GM21528 (cell line): ENCODE measurements around the gene TPK1.
"Not testable (repeated sequence)": the region's sequence is repeated elsewhere in the genome, so short reads cannot be mapped to it uniquely, and the experiment has no call there.

Experiments used
- ATAC-seq: cut with Tn5 transposase; IDR thresholded peaks from one replicate; pipeline ENCODE4 v1.9.1; 2021; ENCODE audit warnings: mild to moderate bottlenecking, moderate library complexity; ENCODE audit not compliant: unreplicated experiment, low FRiP score

TPK1 gene

GRCh38 chr7:144782883-144783282 is 53.0 kb downstream of the TPK1 start:
- ATAC-seq, result no peak

GRCh38 chr7:144780071-144780608 is 55.7 kb downstream of the TPK1 start:
- no peak for ATAC-seq

GRCh38 chr7:144777889-144778288 is 58.0 kb downstream of the TPK1 start:
- ATAC-seq, result not testable (repeated sequence)

GRCh38 chr7:144777005-144777839 is 58.6 kb downstream of the TPK1 start:
- ATAC-seq, result no peak

GRCh38 chr7:144776447-144776846 is 59.4 kb downstream of the TPK1 start:
- no peak for ATAC-seq

- no peak for ATAC-seq
Observed at GRCh38 chr7:144775749-144776148, 60.1 kb downstream of the TPK1 start.

- ATAC-seq, result no peak
Observed at GRCh38 chr7:144771927-144772326, 63.9 kb downstream of the TPK1 start.

GRCh38 chr7:144771174-144771573 is 64.7 kb downstream of the TPK1 start:
- ATAC-seq, result no peak

GRCh38 chr7:144769352-144769751 is 66.5 kb downstream of the TPK1 start:
- ATAC-seq, result no peak

GRCh38 chr7:144768633-144769032 is 67.2 kb downstream of the TPK1 start:
- ATAC-seq, result no peak

- no peak for ATAC-seq
Observed at GRCh38 chr7:144763291-144763690, 72.6 kb downstream of the TPK1 start.

- no peak for ATAC-seq
Observed at GRCh38 chr7:144762853-144763252, 73.0 kb downstream of the TPK1 start.

GRCh38 chr7:144761493-144761892 is 74.4 kb downstream of the TPK1 start:
- no peak for ATAC-seq

GRCh38 chr7:144759653-144760052 is 76.2 kb downstream of the TPK1 start:
- no peak for ATAC-seq

GRCh38 chr7:144747936-144748335 is 87.9 kb downstream of the TPK1 start:
- ATAC-seq, result no peak

GRCh38 chr7:144738708-144739314 is 97.0 kb downstream of the TPK1 start:
- ATAC-seq, result peak; percentile 86

- ATAC-seq, result no peak
Observed at GRCh38 chr7:144738146-144738545, 97.7 kb downstream of the TPK1 start.

- ATAC-seq, result no peak
Observed at GRCh38 chr7:144736880-144737493, 98.9 kb downstream of the TPK1 start.

- no peak for ATAC-seq
Observed at GRCh38 chr7:144735505-144736276, 100.2 kb downstream of the TPK1 start.

GRCh38 chr7:144731661-144732351 is 104.0 kb downstream of the TPK1 start:
- ATAC-seq, result no peak
